SU-DHL-6 (cell line): ENCODE measurements around the gene EED.

Experiments
- EZH2phosphoT487 ChIP-seq: fragments of 200-600 bp; sonication (generic), shearing (Covaris generic); conservative IDR thresholded peaks from 2 replicates; pipeline ENCODE4 v1.6.1; 2018; ENCODE audit warnings: mild to moderate bottlenecking, antibody characterized with exemption, low read length, moderate library complexity, mixed read lengths
- TF ChIP-seq, protein P1 (sequence below): fragments of 200-600 bp; sonication (generic); IDR thresholded peaks from one replicate; pipeline ENCODE4 v1.5.1; 2017; ENCODE audit warnings: antibody characterized with exemption, mild to moderate bottlenecking, low read length, moderate library complexity; ENCODE audit not compliant: insufficient read depth, poor library complexity, severe bottlenecking

DNA sequence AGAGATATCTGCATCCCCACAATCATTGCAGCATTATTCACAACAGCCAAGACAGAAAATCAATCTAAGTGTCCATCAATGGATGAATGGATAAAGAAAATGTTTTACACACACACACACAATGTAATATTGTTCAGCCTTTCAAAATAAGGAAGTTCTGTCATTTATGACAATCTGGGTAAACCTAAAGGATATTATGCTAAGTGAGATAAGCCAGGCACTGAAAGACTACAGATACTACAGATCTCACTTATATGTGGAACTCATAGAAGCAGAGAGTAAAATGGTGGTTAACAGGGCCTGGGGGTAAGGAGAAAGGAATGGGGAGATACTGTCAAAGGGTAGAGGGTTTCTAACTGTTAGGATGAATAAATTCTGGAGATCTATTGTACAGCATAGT lies 36.0 kb upstream of the EED start:
- TF ChIP-seq, protein P1, sequence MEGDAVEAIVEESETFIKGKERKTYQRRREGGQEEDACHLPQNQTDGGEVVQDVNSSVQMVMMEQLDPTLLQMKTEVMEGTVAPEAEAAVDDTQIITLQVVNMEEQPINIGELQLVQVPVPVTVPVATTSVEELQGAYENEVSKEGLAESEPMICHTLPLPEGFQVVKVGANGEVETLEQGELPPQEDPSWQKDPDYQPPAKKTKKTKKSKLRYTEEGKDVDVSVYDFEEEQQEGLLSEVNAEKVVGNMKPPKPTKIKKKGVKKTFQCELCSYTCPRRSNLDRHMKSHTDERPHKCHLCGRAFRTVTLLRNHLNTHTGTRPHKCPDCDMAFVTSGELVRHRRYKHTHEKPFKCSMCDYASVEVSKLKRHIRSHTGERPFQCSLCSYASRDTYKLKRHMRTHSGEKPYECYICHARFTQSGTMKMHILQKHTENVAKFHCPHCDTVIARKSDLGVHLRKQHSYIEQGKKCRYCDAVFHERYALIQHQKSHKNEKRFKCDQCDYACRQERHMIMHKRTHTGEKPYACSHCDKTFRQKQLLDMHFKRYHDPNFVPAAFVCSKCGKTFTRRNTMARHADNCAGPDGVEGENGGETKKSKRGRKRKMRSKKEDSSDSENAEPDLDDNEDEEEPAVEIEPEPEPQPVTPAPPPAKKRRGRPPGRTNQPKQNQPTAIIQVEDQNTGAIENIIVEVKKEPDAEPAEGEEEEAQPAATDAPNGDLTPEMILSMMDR, result no peak
- TF ChIP-seq EZH2phosphoT487, result no peak
